Measurements from ENCODE around the gene IRGQ.
A peak's percentile ranks its signal among the peaks of the same experiment; 100 is the strongest.
"Not testable (repeated sequence)": the region's sequence is repeated elsewhere in the genome, so short reads cannot be mapped to it uniquely, and the experiment has no call there.

The IRGQ gene

GRCh38 chr19:43595999-43596841, at the start of gene IRGQ, which contains the start of gene ZNF576:
Gene IRGQ, minus strand, starts transcription at chr19:43596134. Its CDS starts 796 bp downstream, at chr19:43595338.
Gene ZNF576, plus strand, starts transcription at chr19:43596595. Its CDS starts 514 bp downstream, at chr19:43597109.
- FAIRE-seq, result peak; percentile 91
- DNase-seq (ENCODE audit: low spot score), result peak; percentile 98

GRCh38 chr19:43644181-43644580, 48.2 kb upstream of the IRGQ start:
- DNase-seq (ENCODE audit: low spot score) (no peak), FAIRE-seq (no peak)

- no peak for FAIRE-seq
Measured at GRCh38 chr19:43643326-43643725, 47.4 kb upstream of the IRGQ start.

GRCh38 chr19:43642531-43642930, 46.6 kb upstream of the IRGQ start:
- DNase-seq (ENCODE audit: low spot score) (no peak), FAIRE-seq (no peak)

More at GRCh38 chr19:43643326-43643725, 47.4 kb upstream of the IRGQ start:
- DNase-seq (ENCODE audit: low spot score), result no peak

GRCh38 chr19:43641333-43641732, 45.4 kb upstream of the IRGQ start:
- FAIRE-seq (no peak), DNase-seq (ENCODE audit: low spot score) (no peak)

- FAIRE-seq (no peak), DNase-seq (ENCODE audit: low spot score) (no peak)
Measured at GRCh38 chr19:43640424-43640757, 44.5 kb upstream of the IRGQ start.

- FAIRE-seq, result no peak
- DNase-seq (ENCODE audit: low spot score), result no peak
Measured at GRCh38 chr19:43639519-43640423, 43.8 kb upstream of the IRGQ start, which contains the start of gene CADM4. Gene CADM4, minus strand, starts transcription at chr19:43639850. Its CDS starts 60 bp downstream, at chr19:43639790.

GRCh38 chr19:43638995-43639518, 43.1 kb upstream of the IRGQ start:
- FAIRE-seq, result no peak

GRCh38 chr19:43638214-43638994, 42.5 kb upstream of the IRGQ start:
- no peak for FAIRE-seq
- DNase-seq (ENCODE audit: low spot score), result no peak

More at GRCh38 chr19:43638995-43639518, 43.1 kb upstream of the IRGQ start:
- DNase-seq (ENCODE audit: low spot score), result no peak

- FAIRE-seq (no peak), DNase-seq (ENCODE audit: low spot score) (no peak)
Measured at GRCh38 chr19:43636121-43636683, 40.3 kb upstream of the IRGQ start.

GRCh38 chr19:43635561-43635940, 39.6 kb upstream of the IRGQ start:
- not testable (repeated sequence) for FAIRE-seq; DNase-seq (ENCODE audit: low spot score)

GRCh38 chr19:43634872-43635560, 39.1 kb upstream of the IRGQ start:
- DNase-seq (ENCODE audit: low spot score), result no peak
- no peak for FAIRE-seq

GRCh38 chr19:43634506-43634871, 38.6 kb upstream of the IRGQ start:
- DNase-seq (ENCODE audit: low spot score) (no peak), FAIRE-seq (no peak)

GRCh38 chr19:43634068-43634467, 38.1 kb upstream of the IRGQ start:
- FAIRE-seq (no peak), DNase-seq (ENCODE audit: low spot score) (no peak)

- no peak for DNase-seq (ENCODE audit: low spot score)
- no peak for FAIRE-seq
Measured at GRCh38 chr19:43633520-43633919, 37.6 kb upstream of the IRGQ start.

- DNase-seq (ENCODE audit: low spot score), result no peak
- no peak for FAIRE-seq
Measured at GRCh38 chr19:43631491-43631890, 35.6 kb upstream of the IRGQ start.

- no peak for FAIRE-seq
- no peak for DNase-seq (ENCODE audit: low spot score)
Measured at GRCh38 chr19:43628646-43629326, 32.9 kb upstream of the IRGQ start.

GRCh38 chr19:43626838-43627237, 30.9 kb upstream of the IRGQ start:
- no peak for FAIRE-seq

GRCh38 chr19:43625918-43626579, 30.1 kb upstream of the IRGQ start:
- DNase-seq (ENCODE audit: low spot score), result no peak

More at GRCh38 chr19:43626838-43627237, 30.9 kb upstream of the IRGQ start:
- no peak for DNase-seq (ENCODE audit: low spot score)

More at GRCh38 chr19:43625918-43626579, 30.1 kb upstream of the IRGQ start:
- FAIRE-seq, result no peak

Measured in RCC 7860 (cell line).